ENCODE measurements around the gene CFAP46.

DNA sequence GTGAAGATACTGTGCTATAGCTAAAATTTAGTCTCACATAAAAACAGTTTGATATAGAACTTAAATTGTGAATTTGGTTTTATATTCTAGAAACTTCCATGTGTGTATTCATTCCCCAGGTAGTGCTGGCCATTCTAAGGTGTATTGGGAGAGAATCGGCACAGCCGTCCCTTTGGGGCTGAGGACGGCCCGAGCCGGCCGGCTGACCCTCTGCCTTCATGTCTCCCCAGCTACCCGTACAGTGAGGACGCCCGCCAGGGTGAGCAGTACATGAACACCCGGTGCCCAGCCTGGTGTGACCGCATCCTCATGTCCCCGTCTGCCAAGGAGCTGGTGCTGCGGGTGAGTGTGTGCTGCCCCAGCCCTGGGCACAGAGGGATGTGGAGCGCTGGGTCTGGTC, 164.9 kb downstream of the CFAP46 start:
- no peak for TF ChIP-seq CTCF (conservative IDR thresholded peaks at IDR 0.05; ENCODE audit: low read length)
- TF ChIP-seq EZH2phosphoT487 (IDR thresholded peaks at IDR 0.05; ENCODE audit: borderline replicate concordance) = no peak
